ENCODE results near the gene STK31.
"Not testable (repeated sequence)": the region's sequence is repeated elsewhere in the genome, so short reads cannot be mapped to it uniquely, and the experiment has no call there.

STK31 gene

DNA sequence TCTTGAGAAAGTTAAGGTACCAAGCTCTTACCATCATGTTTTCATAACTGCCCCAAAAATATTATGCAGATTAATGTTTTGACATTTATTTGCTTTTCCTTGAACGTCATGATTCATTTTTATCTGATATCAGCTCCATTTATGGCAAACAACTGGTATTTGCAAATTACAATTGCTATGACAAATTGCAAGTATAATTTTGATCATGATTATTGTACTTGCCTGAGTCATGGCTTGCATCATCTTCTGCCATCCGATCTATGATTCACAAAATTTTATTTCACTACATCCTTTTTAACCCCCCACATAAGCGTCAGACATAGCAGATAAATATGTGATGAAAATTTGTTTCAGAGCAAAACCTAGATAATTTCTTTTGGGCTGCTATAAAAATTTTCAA is 155.0 kb downstream of the STK31 start:
- ChIA-PET POLR2A (ENCODE audit: low non-redundant PET) (no interaction called here), CTCF (interaction anchor here (0.7 to 1.2 kb wide), 4 partner anchors 10 to 1234 kb away, joined by 3 to 4 read pairs (median 4); no protein-coding TSS in a partner anchor)
- peak; percentile 62 for DNase-seq (ENCODE audit: low spot score)
- H3K27ac ChIP-seq, result no peak overlapping the region
- TF ChIP-seq, protein P1, sequence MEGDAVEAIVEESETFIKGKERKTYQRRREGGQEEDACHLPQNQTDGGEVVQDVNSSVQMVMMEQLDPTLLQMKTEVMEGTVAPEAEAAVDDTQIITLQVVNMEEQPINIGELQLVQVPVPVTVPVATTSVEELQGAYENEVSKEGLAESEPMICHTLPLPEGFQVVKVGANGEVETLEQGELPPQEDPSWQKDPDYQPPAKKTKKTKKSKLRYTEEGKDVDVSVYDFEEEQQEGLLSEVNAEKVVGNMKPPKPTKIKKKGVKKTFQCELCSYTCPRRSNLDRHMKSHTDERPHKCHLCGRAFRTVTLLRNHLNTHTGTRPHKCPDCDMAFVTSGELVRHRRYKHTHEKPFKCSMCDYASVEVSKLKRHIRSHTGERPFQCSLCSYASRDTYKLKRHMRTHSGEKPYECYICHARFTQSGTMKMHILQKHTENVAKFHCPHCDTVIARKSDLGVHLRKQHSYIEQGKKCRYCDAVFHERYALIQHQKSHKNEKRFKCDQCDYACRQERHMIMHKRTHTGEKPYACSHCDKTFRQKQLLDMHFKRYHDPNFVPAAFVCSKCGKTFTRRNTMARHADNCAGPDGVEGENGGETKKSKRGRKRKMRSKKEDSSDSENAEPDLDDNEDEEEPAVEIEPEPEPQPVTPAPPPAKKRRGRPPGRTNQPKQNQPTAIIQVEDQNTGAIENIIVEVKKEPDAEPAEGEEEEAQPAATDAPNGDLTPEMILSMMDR (conservative IDR thresholded peaks at IDR 0.05; ENCODE audit: low read depth), result no peak

DNA sequence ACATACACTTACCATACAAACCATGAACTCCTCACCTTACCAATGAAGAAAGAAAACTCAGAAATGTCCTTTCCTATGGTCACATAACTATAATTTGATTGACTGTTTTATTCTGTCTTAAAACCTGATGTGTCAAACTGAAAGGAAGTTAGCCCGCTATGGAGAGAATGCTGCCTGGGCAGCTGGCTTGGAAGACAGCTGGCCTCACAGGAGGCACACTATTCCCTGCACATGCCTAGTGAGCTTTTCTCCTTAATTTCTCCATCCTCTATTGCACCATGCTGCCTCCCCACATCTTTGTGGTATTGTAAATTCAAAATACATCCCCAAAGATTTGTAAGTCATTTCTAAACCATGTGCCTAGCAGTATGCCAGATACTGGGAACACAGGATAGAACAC is 163.3 kb downstream of the STK31 start:
- DNase-seq (ENCODE audit: low spot score), result no peak
- ChIA-PET POLR2A (ENCODE audit: low non-redundant PET) (no interaction called here), CTCF (interaction anchor here (0.5 kb wide), 1 partner anchor 141 kb away, joined by 3 read pairs; no protein-coding TSS in a partner anchor)
- TF ChIP-seq, protein P1 (conservative IDR thresholded peaks at IDR 0.05; ENCODE audit: low read depth), result no peak
- H3K27ac ChIP-seq, result no peak overlapping the region

DNA sequence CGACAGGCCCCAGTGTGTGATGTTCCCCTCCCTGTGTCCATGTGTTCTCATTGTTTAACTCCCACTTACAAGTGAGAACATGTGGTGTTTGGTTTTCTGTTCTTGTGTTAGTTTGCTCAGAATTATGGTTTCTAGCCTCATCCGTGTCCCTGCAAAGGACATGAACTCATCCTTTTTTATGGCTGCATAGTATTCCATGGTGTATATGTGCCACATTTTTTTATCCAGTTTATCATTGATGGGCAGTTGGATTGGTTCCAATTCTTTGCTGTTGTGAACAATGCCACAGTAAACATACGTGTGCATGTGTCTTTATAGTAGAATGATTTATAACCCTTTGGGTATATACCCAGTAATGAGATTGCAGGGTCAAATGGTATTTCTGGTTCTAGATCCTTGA is 166.5 kb downstream of the STK31 start:
- DNase-seq (ENCODE audit: low spot score); POLR2A ChIA-PET (ENCODE audit: low non-redundant PET); CTCF ChIA-PET; H3K27ac ChIP-seq: not testable (repeated sequence)

All from RWPE1 (cell line).